Metanephros (tissue), 2 donors: Measurements from ENCODE around the gene ACAP3. TPM values are rescaled to one million over a fixed set of nuclear protein-coding genes. Genes with fewer than 3 reads are reported as not detected.

Experiments used
- small RNA-seq: library from RNA; depleted of rRNA; stranded (forward); fragments of <200 nt; gene quantifications from one replicate; pipeline ENCODE3, GENCODE V24; 2014; ENCODE audit warnings: low replicate concordance
- total RNA-seq: library from RNA; depleted of rRNA; stranded (reverse); fragments of >200 nt; gene quantifications from one replicate; pipeline ENCODE4 v1.2.3, GENCODE V29; 2014

ACAP3 gene
- total RNA-seq, result 33.9 TPM

GRCh38 chr1:1307923-1308755, at the start of gene ACAP3, which contains the start of gene PUSL1:
ACAP3 (minus strand) TSS chr1:1307930; CDS start chr1:1307815, 115 bp downstream.
PUSL1 (plus strand) TSS chr1:1308597; CDS start chr1:1308644, 47 bp downstream.

DNA sequence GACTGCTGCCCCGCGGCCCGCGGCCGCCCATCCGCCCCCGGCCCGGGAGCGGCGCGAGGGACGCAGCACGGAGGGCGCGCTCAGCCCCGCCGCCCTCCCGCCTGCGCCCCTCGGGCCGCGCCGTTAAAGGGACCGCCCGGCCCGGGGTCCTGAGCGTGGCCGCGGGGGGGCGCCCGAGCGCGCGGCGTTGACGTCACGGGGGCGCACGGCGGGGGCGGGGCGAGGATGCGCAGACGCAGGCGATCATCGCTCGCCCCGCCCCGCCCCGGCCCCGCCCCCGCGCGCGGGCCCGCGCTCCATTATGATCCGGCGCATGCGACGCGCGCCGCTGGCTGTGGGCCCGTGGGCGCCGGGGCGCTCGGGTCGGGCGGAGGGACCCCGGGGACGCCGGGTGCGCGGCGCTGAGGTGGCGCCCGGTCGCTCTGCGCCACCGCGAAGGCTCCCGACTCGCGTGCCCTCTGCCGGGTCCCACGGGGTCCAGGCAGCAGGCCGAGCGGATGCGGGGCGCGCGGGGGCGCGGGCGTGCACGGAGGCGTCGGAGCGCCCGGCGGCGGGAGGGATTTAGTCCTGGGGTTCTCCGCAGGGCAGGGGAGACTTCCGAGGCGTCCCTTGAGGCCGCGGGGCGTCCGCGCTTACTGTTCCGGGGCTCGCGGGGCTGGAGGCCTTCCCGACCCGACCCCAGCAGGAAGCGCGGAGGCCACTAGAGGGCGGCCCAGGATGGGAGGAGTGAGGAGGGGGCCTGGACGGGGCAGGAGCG, 41.7 kb upstream of the ACAP3 start, which contains the start of gene DVL1:
Gene DVL1 (minus strand): TSS at position 163 of the 757 bp plus-strand sequence. CDS start 353 bp downstream, outside the sequence.

GRCh38 chr1:1331068-1331965, 23.6 kb upstream of the ACAP3 start, which contains the start of gene TAS1R3:
TAS1R3 (plus strand) TSS chr1:1331280; CDS start chr1:1331346, 66 bp downstream.

DNA sequence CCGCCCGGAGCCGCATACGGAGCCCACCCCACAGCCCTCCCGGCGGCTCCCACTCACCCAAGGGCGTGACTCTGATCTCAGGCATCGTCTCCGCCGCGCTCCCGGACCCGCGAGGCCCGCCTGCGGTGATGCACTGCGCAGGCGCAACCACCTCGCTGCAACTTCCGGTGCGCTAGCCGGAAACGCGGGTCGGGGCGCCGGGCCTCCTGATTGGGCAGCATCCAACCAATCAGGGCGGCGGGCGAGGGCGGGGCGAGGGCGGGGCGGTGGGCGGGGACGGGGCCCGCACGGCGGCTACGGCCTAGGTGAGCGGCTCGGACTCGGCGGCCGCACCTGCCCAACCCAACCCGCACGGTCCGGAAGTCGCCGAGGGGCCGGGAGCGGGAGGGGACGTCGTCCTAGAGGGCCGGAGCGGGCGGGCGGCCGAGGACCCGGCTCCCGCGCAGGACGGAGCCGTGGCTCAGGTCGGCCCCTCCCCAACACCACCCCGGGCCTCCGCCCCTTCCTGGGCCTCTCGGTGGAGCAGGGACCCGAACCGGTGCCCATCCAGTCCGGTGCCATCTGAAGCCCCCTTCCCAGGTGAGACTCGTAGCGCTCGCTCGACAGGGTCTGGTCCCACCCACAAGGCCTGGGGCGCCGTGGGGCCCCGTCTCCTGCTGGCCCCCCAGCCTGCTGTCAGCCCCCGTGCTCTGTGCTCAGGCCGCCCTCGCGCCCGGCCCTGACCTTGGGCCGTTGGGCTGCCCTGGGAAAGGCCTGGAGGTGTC, 17.0 kb upstream of the ACAP3 start, which contains the start of the genes CPTP and INTS11:
Gene CPTP (plus strand): TSS at position 279 of the 764 bp plus-strand sequence. CDS start 2,109 bp downstream, outside the sequence.
Gene INTS11 (minus strand): TSS at position 137 of the 764 bp plus-strand sequence. CDS start 52 bp downstream, at position 85.

DNA sequence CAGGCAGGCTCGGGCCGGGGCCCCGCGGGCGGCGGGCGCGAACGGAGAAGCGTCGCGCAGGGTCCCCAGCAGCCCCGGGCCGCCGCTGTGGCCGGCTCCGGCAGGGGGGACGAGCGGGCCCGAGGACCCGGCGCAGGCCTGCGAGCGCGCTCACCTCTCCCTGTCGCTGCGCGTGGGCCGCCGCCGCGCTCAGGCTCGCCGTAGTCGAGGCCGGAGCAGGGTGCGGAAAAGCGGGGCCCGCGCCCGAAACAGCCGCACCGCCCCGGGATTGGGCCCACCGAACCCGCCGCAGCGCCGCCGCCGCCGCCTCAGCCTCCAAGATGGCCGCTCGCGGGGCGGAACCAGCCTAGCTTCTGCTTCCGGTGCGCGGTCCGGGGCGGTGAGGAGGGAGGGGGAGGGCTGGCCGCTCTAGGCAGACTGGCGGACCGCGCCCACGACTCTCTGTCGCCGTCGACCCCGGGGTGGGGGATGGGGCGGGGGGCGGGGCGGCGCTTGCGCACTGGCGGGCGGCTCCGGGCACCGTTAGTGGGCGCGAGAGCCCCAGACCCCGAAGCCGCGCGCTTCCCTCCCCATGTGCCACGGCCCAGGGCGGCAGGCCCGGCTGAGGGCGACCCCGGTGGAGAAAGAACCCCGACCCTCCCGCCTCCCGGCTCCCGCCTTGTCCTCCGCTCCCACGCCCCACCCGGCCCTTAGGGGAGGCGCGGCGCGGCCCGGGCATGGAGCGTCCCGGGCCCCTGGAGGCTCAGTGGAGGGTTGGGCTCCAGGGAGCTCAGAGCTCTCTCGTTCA, 34.0 kb downstream of the ACAP3 start, which contains the start of gene UBE2J2:
Gene UBE2J2 (minus strand): TSS at position 343 of the 787 bp plus-strand sequence. CDS start 5,862 bp downstream, outside the sequence.

GRCh38 chr1:1246577-1247340, 61.0 kb downstream of the ACAP3 start, which contains the start of gene C1QTNF12:
C1QTNF12 (minus strand) TSS chr1:1246722; CDS start chr1:1246690, 32 bp downstream.

Small RNAs within 50 kb of the gene (small RNA-seq; reads per million reads assigned to genes)
- not detected for gene MIR6726

Other genes with a start within 250 kb of the ACAP3 start
- gene RNF223, start 233.6 kb downstream of the ACAP3 start, total RNA-seq, result 3.7 TPM
- 12.2 TPM for gene C1orf159, start 191.8 kb downstream of the ACAP3 start, total RNA-seq
- 0.76 TPM for gene TTLL10, start 134.1 kb downstream of the ACAP3 start, total RNA-seq
- 1.2 TPM for gene TNFRSF18, start 101.3 kb downstream of the ACAP3 start, total RNA-seq
- gene TNFRSF4, start 93.8 kb downstream of the ACAP3 start, total RNA-seq, result 3.3 TPM
- gene SDF4, start 75.9 kb downstream of the ACAP3 start, total RNA-seq, result 94.4 TPM
- gene B3GALT6, start 75.7 kb downstream of the ACAP3 start, total RNA-seq, result 16.0 TPM
- gene C1QTNF12, start 61.2 kb downstream of the ACAP3 start, total RNA-seq, result 5.3 TPM
- 49.3 TPM for gene UBE2J2, start 34.1 kb downstream of the ACAP3 start, total RNA-seq
- 7.1 TPM for gene SCNN1D, start 27.5 kb downstream of the ACAP3 start, total RNA-seq
- gene PUSL1, start 667 bp upstream of the ACAP3 start, total RNA-seq, result 20.3 TPM
- gene INTS11, start 16.7 kb upstream of the ACAP3 start, total RNA-seq, result 106 TPM
- 15.9 TPM for gene CPTP, start 16.9 kb upstream of the ACAP3 start, total RNA-seq
- 1.1 TPM for gene TAS1R3, start 23.4 kb upstream of the ACAP3 start, total RNA-seq
- 51.4 TPM for gene DVL1, start 41.5 kb upstream of the ACAP3 start, total RNA-seq
- 142 TPM for gene MXRA8, start 50.6 kb upstream of the ACAP3 start, total RNA-seq
- 74.3 TPM for gene AURKAIP1, start 67.3 kb upstream of the ACAP3 start, total RNA-seq
- 245 TPM for gene CCNL2, start 91.4 kb upstream of the ACAP3 start, total RNA-seq
- 80.8 TPM for gene MRPL20, start 99.4 kb upstream of the ACAP3 start, total RNA-seq
- 6.9 TPM for gene ANKRD65, start 113.3 kb upstream of the ACAP3 start, total RNA-seq
- 54.3 TPM for gene VWA1, start 127.8 kb upstream of the ACAP3 start, total RNA-seq
- 5.8 TPM for gene ATAD3C, start 141.8 kb upstream of the ACAP3 start, total RNA-seq
- 16.4 TPM for gene ATAD3B, start 163.8 kb upstream of the ACAP3 start, total RNA-seq
- 22.3 TPM for gene ATAD3A, start 204.2 kb upstream of the ACAP3 start, total RNA-seq
- 6.3 TPM for gene TMEM240, start 232.7 kb upstream of the ACAP3 start, total RNA-seq